Effector memory CD4-positive, alpha-beta T cell (primary cell): ENCODE measurements around the gene ILF2.
A peak's percentile ranks its signal among the peaks of the same experiment; 100 is the strongest.

Experiments used
- DNase-seq, 3 donors: peaks; one replicate each; pipeline ENCODE4 v3.0.0-alpha.2; 2020
- H3K27ac ChIP-seq: 2 replicates; pipeline ENCODE4 v1.7.0; 2013; ENCODE audit warnings: mild to moderate bottlenecking, low read length, moderate library complexity; ENCODE audit not compliant: insufficient read depth, poor library complexity, severe bottlenecking
- H3K27me3 ChIP-seq: replicated peaks from 2 replicates; pipeline ENCODE4 v1.7.0; 2013; ENCODE audit warnings: mild to moderate bottlenecking, low read length; ENCODE audit not compliant: insufficient read depth, control insufficient read depth, poor library complexity, severe bottlenecking
- H3K36me3 ChIP-seq: 2 replicates; pipeline ENCODE4 v1.7.0; 2013; ENCODE audit warnings: mild to moderate bottlenecking, low read length, moderate library complexity; ENCODE audit not compliant: control insufficient read depth, insufficient read depth
- H3K4me1 ChIP-seq: 2 replicates; pipeline ENCODE4 v1.7.0; 2013; ENCODE audit warnings: low read length, mild to moderate bottlenecking; ENCODE audit not compliant: control insufficient read depth, insufficient read depth, poor library complexity, severe bottlenecking
- H3K4me3 ChIP-seq: 2 replicates; pipeline ENCODE4 v1.7.0; 2013; ENCODE audit warnings: low read length, low read depth, mild to moderate bottlenecking; ENCODE audit not compliant: insufficient read depth, poor library complexity, severe bottlenecking
- H3K9me3 ChIP-seq: 2 replicates; pipeline ENCODE4 v1.7.0; 2013; ENCODE audit warnings: mild to moderate bottlenecking, low read length, moderate library complexity; ENCODE audit not compliant: control insufficient read depth

Gene ILF2

GRCh38 chr1:153663211-153663610 is 7.6 kb downstream of the ILF2 start:
- no peak for DNase-seq
- no peaks in the 10 kb centered on the region for H3K27me3 ChIP-seq

GRCh38 chr1:153662269-153662668 is 8.5 kb downstream of the ILF2 start:
- H3K4me1 ChIP-seq: peaks cover 11% of the 10 kb centered on the region
- no peak overlapping the region for H3K27ac ChIP-seq
- no peaks in the 10 kb centered on the region for H3K27me3 ChIP-seq
- no peaks in the 10 kb centered on the region for H3K9me3 ChIP-seq
- no peak for DNase-seq
- H3K4me3 ChIP-seq: no peak overlapping the region
- H3K36me3 ChIP-seq: peaks cover 63% of the 10 kb centered on the region

More at GRCh38 chr1:153663211-153663610, 7.6 kb downstream of the ILF2 start:
- H3K4me1 ChIP-seq: peaks cover 11% of the 10 kb centered on the region
- H3K9me3 ChIP-seq: no peaks in the 10 kb centered on the region
- no peak overlapping the region for H3K27ac ChIP-seq
- no peak overlapping the region for H3K4me3 ChIP-seq
- H3K36me3 ChIP-seq: peaks cover 72% of the 10 kb centered on the region

- Histone ChIP-seq H3K27ac (no peak overlapping the region), H3K4me3 (no peak overlapping the region), H3K4me1 (peaks cover 11% of the 10 kb centered on the region), H3K27me3 (no peaks in the 10 kb centered on the region), H3K9me3 (no peaks in the 10 kb centered on the region), H3K36me3 (peaks cover 52% of the 10 kb centered on the region)
- DNase-seq: no peak
Measured at GRCh38 chr1:153661111-153661708, 9.6 kb downstream of the ILF2 start.

- Histone ChIP-seq H3K27ac (peak overlapping the region; percentile 5), H3K4me3 (peak overlapping the region; percentile 93), H3K4me1 (peaks cover 11% of the 10 kb centered on the region), H3K27me3 (no peaks in the 10 kb centered on the region), H3K36me3 (peaks cover 37% of the 10 kb centered on the region), H3K9me3 (no peaks in the 10 kb centered on the region)
- DNase-seq: no peak
Measured at GRCh38 chr1:153659656-153660055, 11.1 kb downstream of the ILF2 start.

DNA sequence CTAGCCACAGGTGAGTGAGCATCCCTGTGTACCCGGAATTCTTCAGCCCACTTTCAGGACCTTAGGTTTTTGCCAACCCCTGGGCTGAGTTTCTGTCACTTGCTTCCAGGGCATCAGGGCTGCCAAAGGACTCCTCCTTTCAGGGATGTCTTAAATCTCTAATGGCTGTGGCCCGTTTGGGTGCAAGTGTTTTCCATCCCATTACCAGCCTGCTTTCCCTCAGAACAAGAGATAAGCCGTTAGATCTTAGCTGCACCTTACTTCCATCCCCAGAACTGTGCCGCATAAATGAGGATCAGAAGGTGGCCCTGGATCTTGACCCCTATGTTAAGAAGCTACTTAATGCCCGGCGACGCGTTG is 11.6 kb downstream of the ILF2 start:
- H3K36me3 ChIP-seq: peaks cover 32% of the 10 kb centered on the region
- no peaks in the 10 kb centered on the region for H3K27me3 ChIP-seq
- H3K4me1 ChIP-seq: peaks cover 11% of the 10 kb centered on the region
- H3K9me3 ChIP-seq: no peaks in the 10 kb centered on the region
- DNase-seq: no peak
- H3K27ac ChIP-seq: peak overlapping the region; percentile 87
- H3K4me3 ChIP-seq: peak overlapping the region; percentile 93

DNA sequence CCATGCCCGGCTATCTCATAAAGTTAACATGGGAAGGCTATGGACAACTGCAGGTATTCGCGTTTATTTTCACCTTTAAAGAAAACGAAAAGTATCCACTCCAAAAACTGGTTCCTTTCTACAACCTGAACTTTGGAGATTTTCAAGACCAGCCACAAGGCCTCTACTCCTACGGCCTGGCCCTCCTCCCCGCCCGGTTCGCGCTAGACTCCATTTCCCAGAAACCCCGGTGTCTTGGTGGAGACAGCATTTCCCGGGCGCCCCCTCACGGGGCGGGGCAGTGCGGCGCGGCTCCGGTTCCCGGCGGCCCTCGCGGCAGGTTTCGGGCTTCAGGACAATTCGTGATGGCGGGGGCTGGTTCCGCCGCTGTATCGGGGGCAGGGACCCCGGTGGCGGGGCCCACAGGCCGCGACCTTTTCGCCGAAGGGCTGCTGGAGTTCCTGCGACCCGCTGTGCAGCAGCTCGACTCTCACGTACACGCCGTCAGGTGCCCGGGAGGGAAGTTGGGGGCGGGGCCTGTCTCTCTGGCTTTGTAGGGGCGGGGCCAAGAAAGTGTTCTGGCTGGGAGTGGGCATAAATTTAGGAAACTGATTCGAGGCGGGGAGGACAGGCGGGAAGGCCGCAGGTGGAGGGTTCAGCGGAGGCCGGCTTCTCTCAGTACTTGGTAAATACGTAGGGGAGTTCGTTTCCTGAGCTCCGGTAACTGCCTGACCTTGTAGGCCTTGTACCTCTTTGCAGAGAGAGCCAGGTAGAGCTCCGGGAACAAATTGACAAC is 12.2 kb downstream of the ILF2 start, which contains the start of gene SNAPIN:
TSS of gene SNAPIN (plus strand) at position 304 of the 775 bp plus-strand sequence. CDS start at position 345, 41 bp downstream.
- peak within 1 kb of the TSS; percentile 87 for H3K27ac ChIP-seq
- no peaks in the 10 kb centered on the region for H3K9me3 ChIP-seq
- H3K4me3 ChIP-seq: peak within 1 kb of the TSS; percentile 93
- peaks cover 26% of the 10 kb centered on the region for H3K36me3 ChIP-seq
- peak; percentile 70 to 81 (median 81) for DNase-seq
- H3K4me1 ChIP-seq: peaks cover 11% of the 10 kb centered on the region
- H3K27me3 ChIP-seq: no peaks in the 10 kb centered on the region

DNA sequence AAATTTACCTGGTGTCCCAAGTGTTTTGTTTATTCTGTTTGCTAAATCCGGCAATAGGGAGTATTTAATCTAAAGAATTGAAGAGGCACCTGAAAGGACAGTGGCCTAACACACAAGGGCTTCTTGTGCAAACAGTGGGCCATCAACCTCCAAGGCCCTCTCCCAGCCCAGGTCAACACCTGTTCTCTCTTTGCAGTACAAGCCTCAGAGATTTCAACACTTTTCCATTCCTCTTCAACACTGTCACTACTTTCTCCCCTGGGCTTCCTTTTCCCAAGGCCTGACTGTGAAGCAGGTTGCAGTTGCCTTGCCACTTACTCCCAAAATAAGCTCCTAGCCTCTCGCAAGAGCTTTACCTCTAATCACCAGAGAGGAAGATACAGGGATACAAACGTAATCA is 15.5 kb downstream of the ILF2 start:
- Histone ChIP-seq H3K27ac (no peak overlapping the region), H3K4me1 (peaks cover 11% of the 10 kb centered on the region), H3K9me3 (no peaks in the 10 kb centered on the region), H3K4me3 (no peak overlapping the region), H3K36me3 (no peaks in the 10 kb centered on the region), H3K27me3 (no peaks in the 10 kb centered on the region)
- no peak for DNase-seq

- Histone ChIP-seq H3K27me3 (no peaks in the 10 kb centered on the region), H3K4me1 (peaks cover 4% of the 10 kb centered on the region), H3K27ac (no peak overlapping the region), H3K4me3 (no peak overlapping the region), H3K9me3 (no peaks in the 10 kb centered on the region), H3K36me3 (no peaks in the 10 kb centered on the region)
- no peak for DNase-seq
Measured at GRCh38 chr1:153652805-153653500, 17.8 kb downstream of the ILF2 start.

- Histone ChIP-seq H3K9me3 (no peaks in the 10 kb centered on the region), H3K27me3 (no peaks in the 10 kb centered on the region), H3K27ac (no peak overlapping the region), H3K4me1 (peaks cover 4% of the 10 kb centered on the region), H3K36me3 (peaks cover 7% of the 10 kb centered on the region), H3K4me3 (no peak overlapping the region)
- no peak for DNase-seq
Measured at GRCh38 chr1:153651771-153652170, 19.0 kb downstream of the ILF2 start.

GRCh38 chr1:153649863-153650235 is 20.9 kb downstream of the ILF2 start:
- peaks cover 4% of the 10 kb centered on the region for H3K4me1 ChIP-seq
- H3K4me3 ChIP-seq: no peak overlapping the region
- no peaks in the 10 kb centered on the region for H3K9me3 ChIP-seq
- no peak overlapping the region for H3K27ac ChIP-seq
- no peaks in the 10 kb centered on the region for H3K27me3 ChIP-seq
- H3K36me3 ChIP-seq: peaks cover 22% of the 10 kb centered on the region
- no peak for DNase-seq
